HepG2 (cell line): ENCODE data around the gene TCEA3. TPM values are rescaled to one million over a fixed set of nuclear protein-coding genes. Genes with fewer than 3 reads are reported as not detected.

ENCODE experiments used
- E2F5 ChIP-seq: sonication (generic); formaldehyde crosslinking; conservative IDR thresholded peaks from 2 replicates; pipeline ENCODE4 v1.4.0; 2020; ENCODE audit warnings: missing genetic modification reagents
- HES4 ChIP-seq: sonication (generic); formaldehyde crosslinking; IDR thresholded peaks from 2 replicates; pipeline ENCODE4 v1.9.0; 2021; ENCODE audit warnings: mild to moderate bottlenecking, missing genetic modification reagents, borderline replicate concordance
- KDM4B ChIP-seq: sonication (generic); formaldehyde crosslinking; IDR thresholded peaks from 2 replicates; pipeline ENCODE4 v1.4.0; 2020; ENCODE audit warnings: missing genetic modification reagents
- NR1H2 ChIP-seq: sonication (generic); formaldehyde crosslinking; IDR thresholded peaks from 2 replicates; pipeline ENCODE4 v1.8.1; 2022; ENCODE audit warnings: low read depth, missing genetic modification reagents, borderline replicate concordance
- ONECUT2 ChIP-seq: sonication (generic); formaldehyde crosslinking; IDR thresholded peaks from 2 replicates; pipeline ENCODE4 v1.4.0; 2020; ENCODE audit warnings: missing genetic modification reagents
- PRMT3 ChIP-seq: sonication (generic); formaldehyde crosslinking; IDR thresholded peaks from 2 replicates; pipeline ENCODE4 v1.8.1; 2022; ENCODE audit warnings: low read depth, mild to moderate bottlenecking, moderate library complexity, missing genetic modification reagents, borderline replicate concordance
- RXRB ChIP-seq: IDR thresholded peaks from 2 replicates; pipeline ENCODE4 v1.6.1; 2016; ENCODE audit warnings: borderline replicate concordance, missing genetic modification reagents, missing compliant biosample characterization
- THAP11 ChIP-seq: IDR thresholded peaks from 2 replicates; pipeline ENCODE4 v1.6.1; 2016; ENCODE audit warnings: missing biosample characterization, missing genetic modification reagents
- THAP8 ChIP-seq: sonication (generic); formaldehyde crosslinking; IDR thresholded peaks from 2 replicates; pipeline ENCODE4 v1.5.1; 2020; ENCODE audit warnings: missing genetic modification reagents, mild to moderate bottlenecking, borderline replicate concordance
- YEATS4 ChIP-seq: sonication (generic); formaldehyde crosslinking; IDR thresholded peaks from 2 replicates; pipeline ENCODE4 v1.4.0; 2020; ENCODE audit warnings: missing genetic modification reagents, borderline replicate concordance
- ZBTB46 ChIP-seq: sonication (generic); formaldehyde crosslinking; IDR thresholded peaks from 2 replicates; pipeline ENCODE4 v1.4.0; 2020; ENCODE audit warnings: mild to moderate bottlenecking, missing genetic modification reagents, borderline replicate concordance
- ZNF260 ChIP-seq: sonication (generic); formaldehyde crosslinking; IDR thresholded peaks from 2 replicates; pipeline ENCODE4 v1.4.0; 2020; ENCODE audit warnings: missing genetic modification reagents, low read depth, mild to moderate bottlenecking, borderline replicate concordance
- ZNF382 ChIP-seq: sonication (generic); formaldehyde crosslinking; IDR thresholded peaks from 2 replicates; pipeline ENCODE4 v1.5.0; 2020; ENCODE audit warnings: missing genetic modification reagents, mild to moderate bottlenecking, borderline replicate concordance
- ZNF431 ChIP-seq: sonication (generic); formaldehyde crosslinking; IDR thresholded peaks from 2 replicates; pipeline ENCODE4 v1.9.0; 2022; ENCODE audit warnings: missing genetic modification reagents, low read depth, mild to moderate bottlenecking, borderline replicate concordance
- ZNF619 ChIP-seq: sonication (generic); formaldehyde crosslinking; IDR thresholded peaks from 2 replicates; pipeline ENCODE4 v1.4.0; 2020; ENCODE audit warnings: mild to moderate bottlenecking, missing genetic modification reagents
- ZNF691 ChIP-seq: sonication (generic); formaldehyde crosslinking; IDR thresholded peaks from 2 replicates; pipeline ENCODE4 v1.4.0; 2020; ENCODE audit warnings: missing genetic modification reagents, low read depth, mild to moderate bottlenecking, borderline replicate concordance
- ZNF7 ChIP-seq: IDR thresholded peaks from 2 replicates; pipeline ENCODE4 v1.6.1; 2016; ENCODE audit warnings: missing biosample characterization, missing genetic modification reagents
- polyA plus RNA-seq, 8 experiments: library from polyadenylated mRNA; depleted of rRNA in 3 of 8; stranded (reverse) in 7 of 8; unstranded in 1 of 8; fragments of >200 nt; fragmentation: Illumina TruSeq in 4 of 8; extraction: Trizol in 4 of 8; gene quantifications; 2 replicates each; pipeline versions ENCODE4 v1.2.1 to v1.2.3, GENCODE V29; 2011 to 2016; ENCODE audit warnings: low read depth in 4 of 8, missing spikeins in 1 of 8, mixed read lengths in 1 of 8; ENCODE audit not compliant: insufficient read depth in 1 of 8
- total RNA-seq, 5 experiments: library from RNA; depleted of rRNA; stranded (reverse); fragments of >200 nt; fragmentation: Illumina TruSeq; extraction: Trizol; gene quantifications; 2 replicates each; pipeline ENCODE4 v1.2.3, GENCODE V29; 2016; ENCODE audit warnings: low read depth in 1 of 5
- TF ChIP-seq, protein P1 (sequence below): IDR thresholded peaks from 2 replicates; pipeline ENCODE4 v1.6.1; 2016; ENCODE audit warnings: missing genetic modification reagents, missing compliant biosample characterization
- TF ChIP-seq, protein P2 (sequence below): sonication (generic); formaldehyde crosslinking; IDR thresholded peaks from 2 replicates; pipeline ENCODE4 v1.4.0; 2020; ENCODE audit warnings: mild to moderate bottlenecking, missing genetic modification reagents
- TF ChIP-seq, protein P3 (sequence below): sonication (generic); formaldehyde crosslinking; IDR thresholded peaks from 2 replicates; pipeline ENCODE4 v1.5.1; 2020; ENCODE audit warnings: missing genetic modification reagents, mild to moderate bottlenecking, borderline replicate concordance

TCEA3 gene
- total and polyA plus RNA-seq, 2 of the 13 experiments (the other 11 are each of a cell fraction or from before 2014, with no cell fraction given): 55.5 to 84.6 TPM

DNA sequence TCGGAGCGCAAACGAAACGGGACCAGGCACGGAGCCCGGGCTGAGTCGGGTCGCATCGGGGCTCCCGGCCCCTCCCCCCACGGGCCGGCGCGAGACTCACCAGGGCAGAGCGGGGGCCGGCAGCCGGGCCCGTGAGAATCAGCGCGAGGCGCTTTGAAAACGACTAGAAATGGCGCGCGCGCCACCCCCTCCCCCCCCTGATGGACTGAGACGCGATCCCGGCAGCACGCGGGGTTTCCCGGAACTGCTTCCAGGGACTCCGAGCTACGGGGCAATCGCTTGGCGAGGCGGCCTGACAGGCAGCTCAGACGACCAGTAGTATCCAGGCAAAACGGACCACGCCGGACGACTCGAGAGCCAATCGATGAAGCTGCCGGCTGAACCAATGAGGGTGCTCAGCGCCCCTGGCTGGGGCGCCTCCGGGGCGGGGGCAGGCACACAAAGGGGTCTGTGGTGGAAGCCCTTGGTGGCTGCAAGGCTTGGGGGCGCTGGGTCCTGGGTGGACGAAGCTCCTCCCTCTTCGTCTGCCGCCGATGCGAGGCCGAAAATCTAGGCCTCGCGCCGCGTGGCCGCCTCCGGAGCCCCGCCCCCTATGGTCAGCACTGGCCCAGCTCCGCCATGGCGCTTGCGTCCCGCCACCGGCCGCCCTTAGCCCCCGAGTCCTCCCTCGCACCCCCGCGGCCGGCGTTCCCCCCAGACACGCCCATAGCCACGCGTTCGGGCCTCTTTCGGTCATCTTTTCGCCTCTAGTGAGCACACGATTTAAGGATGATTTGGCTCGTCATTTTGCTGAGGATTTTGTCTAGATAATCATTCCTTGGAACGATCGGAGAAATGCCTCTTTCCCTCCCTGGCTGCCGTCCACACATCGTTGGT, 80.2 kb downstream of the TCEA3 start, which contains the start of gene HNRNPR (continued):
- no peak for TF ChIP-seq ZNF691 (CRISPR knock-in tag)
- TF ChIP-seq THAP11 (CRISPR knock-in tag): peak; percentile 76
- 0 out of 2 replicates have a peak, but pooled peaks have one; percentile 18 for TF ChIP-seq ZNF260
- no peak for TF ChIP-seq ZNF382
- TF ChIP-seq, protein P1, sequence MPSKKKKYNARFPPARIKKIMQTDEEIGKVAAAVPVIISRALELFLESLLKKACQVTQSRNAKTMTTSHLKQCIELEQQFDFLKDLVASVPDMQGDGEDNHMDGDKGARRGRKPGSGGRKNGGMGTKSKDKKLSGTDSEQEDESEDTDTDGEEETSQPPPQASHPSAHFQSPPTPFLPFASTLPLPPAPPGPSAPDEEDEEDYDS (CRISPR knock-in tag): 0 out of 2 replicates have a peak, but pooled peaks have one; percentile 56
- peak; percentile 20; the same call in 1 of the 2 replicates for TF ChIP-seq ONECUT2
- TF ChIP-seq YEATS4 (CRISPR knock-in tag): peak; percentile 88; the same call in 1 of the 2 replicates
- peak; percentile 73; the same call in 1 of the 2 replicates for TF ChIP-seq E2F5 (CRISPR knock-in tag)
- no peak for TF ChIP-seq KDM4B
- no peak for TF ChIP-seq ZNF431 (CRISPR knock-in tag)
- TF ChIP-seq, protein P2, sequence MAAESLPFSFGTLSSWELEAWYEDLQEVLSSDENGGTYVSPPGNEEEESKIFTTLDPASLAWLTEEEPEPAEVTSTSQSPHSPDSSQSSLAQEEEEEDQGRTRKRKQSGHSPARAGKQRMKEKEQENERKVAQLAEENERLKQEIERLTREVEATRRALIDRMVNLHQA (CRISPR knock-in tag): no peak
- TF ChIP-seq ZNF619 (CRISPR knock-in tag): 0 out of 2 replicates have a peak, but pooled peaks have one; percentile 52
- no peak for TF ChIP-seq PRMT3 (CRISPR knock-in tag)
- TF ChIP-seq THAP8: no peak
- TF ChIP-seq NR1H2 (CRISPR knock-in tag): no peak
- TF ChIP-seq, protein P3, sequence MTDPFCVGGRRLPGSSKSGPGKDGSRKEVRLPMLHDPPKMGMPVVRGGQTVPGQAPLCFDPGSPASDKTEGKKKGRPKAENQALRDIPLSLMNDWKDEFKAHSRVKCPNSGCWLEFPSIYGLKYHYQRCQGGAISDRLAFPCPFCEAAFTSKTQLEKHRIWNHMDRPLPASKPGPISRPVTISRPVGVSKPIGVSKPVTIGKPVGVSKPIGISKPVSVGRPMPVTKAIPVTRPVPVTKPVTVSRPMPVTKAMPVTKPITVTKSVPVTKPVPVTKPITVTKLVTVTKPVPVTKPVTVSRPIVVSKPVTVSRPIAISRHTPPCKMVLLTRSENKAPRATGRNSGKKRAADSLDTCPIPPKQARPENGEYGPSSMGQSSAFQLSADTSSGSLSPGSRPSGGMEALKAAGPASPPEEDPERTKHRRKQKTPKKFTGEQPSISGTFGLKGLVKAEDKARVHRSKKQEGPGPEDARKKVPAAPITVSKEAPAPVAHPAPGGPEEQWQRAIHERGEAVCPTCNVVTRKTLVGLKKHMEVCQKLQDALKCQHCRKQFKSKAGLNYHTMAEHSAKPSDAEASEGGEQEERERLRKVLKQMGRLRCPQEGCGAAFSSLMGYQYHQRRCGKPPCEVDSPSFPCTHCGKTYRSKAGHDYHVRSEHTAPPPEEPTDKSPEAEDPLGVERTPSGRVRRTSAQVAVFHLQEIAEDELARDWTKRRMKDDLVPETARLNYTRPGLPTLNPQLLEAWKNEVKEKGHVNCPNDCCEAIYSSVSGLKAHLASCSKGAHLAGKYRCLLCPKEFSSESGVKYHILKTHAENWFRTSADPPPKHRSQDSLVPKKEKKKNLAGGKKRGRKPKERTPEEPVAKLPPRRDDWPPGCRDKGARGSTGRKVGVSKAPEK (CRISPR knock-in tag): no peak
- no peak for TF ChIP-seq ZNF7 (CRISPR knock-in tag)
- peak; percentile 79; the same call in 1 of the 2 replicates for TF ChIP-seq HES4 (CRISPR knock-in tag)
- 0 out of 2 replicates have a peak, but pooled peaks have one; percentile 28 for TF ChIP-seq RXRB (CRISPR knock-in tag)
- no peak for TF ChIP-seq ZBTB46 (CRISPR knock-in tag)
